Spinal cord (tissue), 10 donors: ENCODE data around the gene CHD2. TPM values are rescaled to one million over a fixed set of nuclear protein-coding genes. Genes with fewer than 3 reads are reported as not detected.

Experiments used
- DNase-seq, 6 donors: peaks; one replicate each; pipeline versions ENCODE4 v3.0.0 to v3.0.0-alpha.2; 2013 to 2015; ENCODE audit warnings: low spot score in 6 of 6, low read depth in 4 of 6
- H3K27ac ChIP-seq: one replicate; pipeline ENCODE4 v1.5.1; 2013; ENCODE audit warnings: low read depth, low read length, control low read depth
- H3K27me3 ChIP-seq: one replicate; pipeline ENCODE4 v1.6.1; 2013; ENCODE audit warnings: low read length; ENCODE audit not compliant: control insufficient read depth, insufficient read depth
- H3K36me3 ChIP-seq: one replicate; pipeline ENCODE4 v1.6.1; 2013; ENCODE audit warnings: low read length; ENCODE audit not compliant: control insufficient read depth, insufficient read depth
- H3K4me1 ChIP-seq: one replicate; pipeline ENCODE4 v1.6.1; 2013; ENCODE audit warnings: low read length; ENCODE audit not compliant: control insufficient read depth, insufficient read depth
- H3K4me3 ChIP-seq: one replicate; pipeline ENCODE4 v1.5.1; 2013; ENCODE audit warnings: low read depth, low read length, control low read depth
- H3K9me3 ChIP-seq: one replicate; pipeline ENCODE4 v1.6.1; 2013; ENCODE audit warnings: low read length; ENCODE audit not compliant: control insufficient read depth, insufficient read depth
- whole genome bisulfite sequencing: methylation state at CpG from one replicate; pipeline ENCODE4 v1.1.5; 2013; ENCODE audit warnings: missing lambda C conversion rate; ENCODE audit not compliant: insufficient coverage; 5-methylcytosine and 5-hydroxymethylcytosine counted together
- polyA plus RNA-seq, 2 donors: library from polyadenylated mRNA; unstranded; fragments of 120-200 nt; gene quantifications; one replicate each; pipeline ENCODE4 v1.2.1, GENCODE V29; 2013; ENCODE audit not compliant: insufficient read length in 2 of 2
- total RNA-seq, 2 donors: library from RNA; depleted of rRNA in 1 of 2; stranded (reverse); fragments of 120-200 nt in 1 of 2; fragments of >200 nt in 1 of 2; gene quantifications; one replicate each; pipeline versions ENCODE4 v1.2.3 to v1.2.4, GENCODE V29; 2013 to 2014
- donor health status: healthy.

The CHD2 gene
- total and polyA plus RNA-seq, 4 donors, result 102 to 174 (median 105) TPM

GRCh38 chr15:93066224-93066681, 166.1 kb downstream of the CHD2 start:
- no peaks in the 10 kb centered on the region for H3K9me3 ChIP-seq
- H3K27ac ChIP-seq, result peak overlapping the region; percentile 93
- WGBS, result 16% methylated on average over 21 of the region's 38 CpGs
- H3K36me3 ChIP-seq, result peaks cover 39% of the 10 kb centered on the region
- no peak overlapping the region for H3K4me3 ChIP-seq
- H3K4me1 ChIP-seq, result peaks cover 85% of the 10 kb centered on the region
- no peaks in the 10 kb centered on the region for H3K27me3 ChIP-seq
- peak in 2 of 6 donors; percentile 71 to 77 for DNase-seq

- Histone ChIP-seq H3K4me3 (no peak overlapping the region), H3K27ac (peak overlapping the region; percentile 93), H3K36me3 (peaks cover 44% of the 10 kb centered on the region), H3K9me3 (no peaks in the 10 kb centered on the region), H3K27me3 (peaks cover 2% of the 10 kb centered on the region), H3K4me1 (peaks cover 88% of the 10 kb centered on the region)
- peak in 1 of 6 donors; percentile 73 for DNase-seq
- whole genome bisulfite sequencing, result 35% methylated on average over 6 of the region's 7 CpGs
Measured at GRCh38 chr15:93066834-93067648, 166.9 kb downstream of the CHD2 start.

GRCh38 chr15:93067649-93068085, 167.5 kb downstream of the CHD2 start:
- Histone ChIP-seq H3K36me3 (peaks cover 49% of the 10 kb centered on the region), H3K4me3 (no peak overlapping the region), H3K4me1 (peaks cover 90% of the 10 kb centered on the region), H3K9me3 (no peaks in the 10 kb centered on the region), H3K27ac (peak overlapping the region; percentile 93), H3K27me3 (peaks cover 2% of the 10 kb centered on the region)
- no peak for DNase-seq
- WGBS, result 53% methylated on average over 4 of the region's 4 CpGs

- no peaks in the 10 kb centered on the region for H3K9me3 ChIP-seq
- peaks cover 87% of the 10 kb centered on the region for H3K4me1 ChIP-seq
- H3K4me3 ChIP-seq, result no peak overlapping the region
- peaks cover 2% of the 10 kb centered on the region for H3K27me3 ChIP-seq
- peak overlapping the region; percentile 93 for H3K27ac ChIP-seq
- WGBS, result 55% methylated on average over 2 of the region's 6 CpGs
- H3K36me3 ChIP-seq, result peaks cover 52% of the 10 kb centered on the region
- DNase-seq, result no peak
Measured at GRCh38 chr15:93068581-93069199, 168.6 kb downstream of the CHD2 start.

- Histone ChIP-seq H3K27me3 (peaks cover 2% of the 10 kb centered on the region), H3K9me3 (no peaks in the 10 kb centered on the region), H3K27ac (peak overlapping the region; percentile 93), H3K36me3 (peaks cover 44% of the 10 kb centered on the region), H3K4me3 (peak overlapping the region; percentile 86), H3K4me1 (peaks cover 84% of the 10 kb centered on the region)
- WGBS, result 24% methylated on average over 5 of the region's 10 CpGs
- DNase-seq, result peak in 2 of 6 donors; percentile 70 to 85
Measured at GRCh38 chr15:93070132-93070531, 170.0 kb downstream of the CHD2 start.

- Histone ChIP-seq H3K4me3 (peak overlapping the region; percentile 86), H3K27ac (peak overlapping the region; percentile 93), H3K27me3 (peaks cover 2% of the 10 kb centered on the region), H3K36me3 (peaks cover 38% of the 10 kb centered on the region), H3K4me1 (peaks cover 80% of the 10 kb centered on the region), H3K9me3 (no peaks in the 10 kb centered on the region)
- 22% methylated on average over 2 of the region's 10 CpGs for WGBS
- no peak for DNase-seq
Measured at GRCh38 chr15:93070551-93071296, 170.6 kb downstream of the CHD2 start.

- peaks cover 73% of the 10 kb centered on the region for H3K4me1 ChIP-seq
- H3K36me3 ChIP-seq, result peaks cover 30% of the 10 kb centered on the region
- H3K27me3 ChIP-seq, result peaks cover 2% of the 10 kb centered on the region
- H3K9me3 ChIP-seq, result no peaks in the 10 kb centered on the region
- DNase-seq, result peak in 1 of 6 donors; percentile 57
- peak overlapping the region; percentile 86 for H3K4me3 ChIP-seq
- peak overlapping the region; percentile 93 for H3K27ac ChIP-seq
- WGBS, result 11% methylated on average over 20 of the region's 22 CpGs
Measured at GRCh38 chr15:93071469-93071936, 171.4 kb downstream of the CHD2 start.

- Histone ChIP-seq H3K4me1 (peaks cover 76% of the 10 kb centered on the region), H3K9me3 (no peaks in the 10 kb centered on the region), H3K4me3 (peak overlapping the region; percentile 86), H3K36me3 (peaks cover 33% of the 10 kb centered on the region), H3K27me3 (peaks cover 2% of the 10 kb centered on the region), H3K27ac (peak overlapping the region; percentile 93)
- peak in 2 of 6 donors; percentile 72 to 89 for DNase-seq
- WGBS, result 0% methylated on average over 4 of the region's 10 CpGs
Measured at GRCh38 chr15:93072011-93072410, 171.9 kb downstream of the CHD2 start.
